DMS 273 treated with DMSO at 0.1 percent for 48 hours (cell line): ENCODE measurements around the gene RABL3.
"Not testable (repeated sequence)": the region's sequence is repeated elsewhere in the genome, so short reads cannot be mapped to it uniquely, and the experiment has no call there.

Experiments used
- DNase-seq: peaks from one replicate; lab custom pipeline; 2025; lab: John Stamatoyannopoulos, UW

Gene RABL3

GRCh38 chr3:120743556-120744195, 1.4 kb upstream of the RABL3 start:
- DNase-seq, result no peak

GRCh38 chr3:120742849-120743365, 591 bp upstream of the RABL3 start:
- peak; percentile 56 for DNase-seq

DNA sequence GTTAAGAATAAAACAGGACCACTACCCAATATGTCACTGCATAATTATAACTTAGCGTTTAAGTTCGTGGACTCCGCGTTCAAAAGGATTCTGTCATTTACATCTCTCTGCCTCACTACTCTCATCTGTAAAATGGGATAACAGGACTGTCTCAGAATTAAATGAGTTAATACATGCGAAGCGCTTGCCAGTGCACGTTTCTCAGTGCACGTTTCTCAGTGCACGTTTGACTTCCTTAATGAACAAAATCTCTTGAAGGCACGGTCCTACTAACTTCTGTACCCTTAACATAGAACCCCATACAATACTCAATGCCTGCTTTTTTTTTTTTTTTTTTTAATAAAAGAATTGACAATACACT, 499 bp downstream of the RABL3 start:
- DNase-seq, result no peak

DNA sequence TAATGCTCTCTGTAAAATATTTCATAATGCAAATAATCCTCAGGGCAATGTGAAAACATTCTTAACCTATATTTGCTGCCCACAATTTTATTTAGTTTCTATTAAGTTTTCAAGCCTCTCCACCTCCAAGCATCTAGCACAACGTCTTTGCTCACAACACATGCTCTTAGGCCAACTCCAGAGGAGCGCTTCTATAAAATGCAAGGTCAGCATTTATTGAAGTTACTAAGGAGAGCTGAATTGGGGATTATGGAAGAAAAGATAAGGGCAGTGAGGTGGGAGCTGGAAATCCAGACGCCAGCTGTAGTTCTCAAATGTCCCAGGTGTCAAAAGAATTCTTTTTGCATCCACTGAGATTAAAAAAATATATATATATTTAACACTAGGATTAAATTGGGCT, 996 bp downstream of the RABL3 start:
- DNase-seq, result no peak

- not testable (repeated sequence) for DNase-seq
Measured at GRCh38 chr3:120738006-120738405, 4.3 kb downstream of the RABL3 start.

GRCh38 chr3:120730576-120731542, 11.5 kb downstream of the RABL3 start:
- no peak for DNase-seq

DNA sequence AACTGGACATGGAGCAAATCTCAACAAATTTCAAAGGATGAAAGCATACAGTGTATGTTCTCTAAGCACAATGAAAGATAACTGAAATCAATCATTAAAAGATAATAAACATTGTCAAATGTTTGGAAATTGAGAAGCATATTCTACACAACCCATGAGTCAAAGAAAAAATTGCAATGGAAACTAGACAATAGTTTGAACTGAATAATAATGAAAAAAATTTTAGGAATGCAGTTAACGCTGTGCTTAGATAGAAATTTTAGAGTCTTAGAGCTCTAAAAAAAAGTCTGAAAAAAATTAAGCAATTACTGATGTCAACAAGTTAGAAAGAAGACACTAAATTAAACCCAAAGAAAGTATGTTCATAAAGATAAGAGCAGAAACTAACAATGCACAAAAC, 15.5 kb downstream of the RABL3 start:
- no peak for DNase-seq

DNA sequence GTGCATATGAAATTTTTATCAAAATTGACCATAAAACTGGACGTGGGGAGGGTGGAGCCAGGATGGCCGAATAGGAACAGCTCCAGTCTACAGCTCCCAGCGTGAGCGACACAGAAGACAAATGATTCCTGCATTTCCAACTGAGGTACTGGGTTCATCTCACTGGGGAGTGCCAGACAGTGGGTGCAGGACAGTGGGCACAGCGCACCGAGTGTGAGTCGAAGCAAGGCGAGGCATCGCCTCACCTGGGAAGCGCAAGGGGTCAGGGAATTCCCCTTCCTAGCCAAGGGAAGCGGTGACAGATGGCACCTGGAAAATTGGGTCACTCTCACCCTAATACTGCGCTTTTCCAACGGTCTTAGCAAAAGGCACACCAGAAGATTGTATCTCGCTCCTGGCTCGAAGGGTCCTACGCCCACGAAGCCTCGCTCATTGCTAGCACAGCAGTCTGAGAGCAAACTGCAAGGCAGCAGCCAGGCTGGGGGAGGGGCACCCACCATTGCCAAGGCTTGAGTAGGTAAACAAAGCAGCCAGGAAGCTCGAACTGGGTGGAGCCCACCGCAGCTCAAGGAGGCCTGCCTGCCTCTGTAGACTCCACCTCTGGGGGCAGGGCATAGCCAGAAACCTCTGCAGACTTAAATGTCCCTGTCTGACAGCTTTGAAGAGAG, 23.0 kb downstream of the RABL3 start:
- DNase-seq, result not testable (repeated sequence)

DNA sequence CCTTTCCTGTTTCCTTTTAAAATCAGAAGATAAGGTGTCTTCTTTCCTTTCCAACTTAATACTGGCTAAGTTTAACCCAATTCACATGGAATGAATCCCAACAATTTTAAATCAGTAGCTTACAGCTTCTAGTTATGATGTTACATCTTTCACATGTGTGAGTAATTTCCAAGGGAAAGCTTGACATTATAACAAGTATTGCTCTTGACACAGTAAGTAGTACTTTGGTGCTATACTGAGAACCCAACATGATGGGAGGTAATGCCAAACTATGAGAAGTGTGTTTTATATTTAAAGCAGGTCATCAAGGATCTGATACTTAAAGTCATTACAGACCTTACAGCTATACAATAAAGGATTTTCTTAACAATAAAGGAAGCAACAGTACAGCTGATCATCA, 29.1 kb downstream of the RABL3 start:
- DNase-seq, result no peak

DNA sequence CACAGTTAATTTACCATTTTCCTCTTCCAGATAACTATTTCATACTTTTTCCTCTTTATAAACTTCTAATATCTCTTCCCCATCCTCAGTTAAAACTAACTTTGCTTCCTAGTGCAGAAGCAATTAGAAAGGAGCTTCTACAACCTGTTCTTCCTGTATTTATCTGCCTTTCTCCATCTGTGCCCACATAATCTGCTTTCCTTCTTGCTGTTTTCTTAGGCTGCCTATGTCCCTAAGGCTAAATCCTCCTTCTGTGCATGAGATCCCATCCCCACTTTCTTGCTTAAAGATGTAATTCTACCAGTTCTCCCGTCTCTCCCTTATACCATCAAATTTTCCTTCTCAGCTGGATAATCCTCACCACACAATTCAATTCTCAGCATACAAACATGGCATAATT, 31.9 kb downstream of the RABL3 start:
- DNase-seq, result no peak

GRCh38 chr3:120708408-120708807, 33.9 kb downstream of the RABL3 start:
- no peak for DNase-seq

- DNase-seq, result no peak
Measured at GRCh38 chr3:120706950-120707349, 35.4 kb downstream of the RABL3 start.

DNA sequence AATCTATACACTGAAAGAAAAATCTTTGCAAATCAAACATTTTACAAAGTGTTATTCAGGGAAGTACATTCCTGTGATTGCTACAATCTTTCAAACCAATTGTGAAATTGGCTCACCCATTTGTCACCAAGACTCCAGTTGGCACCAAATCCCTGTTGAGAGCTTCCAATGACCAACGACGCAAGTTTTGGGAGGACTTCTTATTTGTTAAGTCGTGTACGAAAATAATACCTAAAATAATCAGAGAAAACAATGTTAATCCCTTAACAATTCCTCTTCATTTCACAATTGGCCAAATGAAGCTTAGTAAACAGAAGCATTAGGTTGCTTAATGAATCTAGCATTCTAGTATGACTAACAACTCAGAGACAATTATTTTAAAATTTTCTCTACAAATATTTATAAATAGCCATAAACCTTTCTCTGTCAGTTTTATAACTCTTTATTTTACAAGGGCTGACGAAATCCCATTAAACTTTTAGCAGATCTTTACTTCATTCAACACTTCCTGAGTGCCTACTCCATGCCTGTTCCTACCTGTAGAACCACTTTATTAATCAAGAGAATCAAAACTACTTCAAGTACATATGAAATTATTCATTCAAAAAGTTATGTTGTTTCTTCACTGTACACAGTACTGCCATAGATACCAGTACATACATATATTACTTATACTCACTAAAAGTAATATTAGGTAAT, 36.3 kb downstream of the RABL3 start:
- DNase-seq, result no peak

DNA sequence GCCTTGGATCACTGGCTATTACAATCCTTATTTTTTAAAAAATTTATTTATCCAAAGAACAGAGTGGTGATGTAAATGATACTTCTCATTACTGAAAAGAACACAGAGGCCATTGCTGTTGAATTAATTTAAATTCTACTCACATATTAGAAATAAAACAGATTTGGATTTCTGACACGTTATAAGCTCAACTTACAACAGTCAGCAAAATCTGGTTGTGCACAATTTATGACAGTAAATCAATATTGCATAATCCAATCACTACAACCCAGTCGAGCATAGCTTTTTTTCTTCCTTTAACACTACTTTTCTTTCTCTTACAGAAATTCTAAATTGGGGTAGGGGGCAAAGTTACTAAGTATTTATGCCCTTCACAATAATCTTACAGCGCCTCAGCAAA, 43.0 kb downstream of the RABL3 start:
- no peak for DNase-seq

DNA sequence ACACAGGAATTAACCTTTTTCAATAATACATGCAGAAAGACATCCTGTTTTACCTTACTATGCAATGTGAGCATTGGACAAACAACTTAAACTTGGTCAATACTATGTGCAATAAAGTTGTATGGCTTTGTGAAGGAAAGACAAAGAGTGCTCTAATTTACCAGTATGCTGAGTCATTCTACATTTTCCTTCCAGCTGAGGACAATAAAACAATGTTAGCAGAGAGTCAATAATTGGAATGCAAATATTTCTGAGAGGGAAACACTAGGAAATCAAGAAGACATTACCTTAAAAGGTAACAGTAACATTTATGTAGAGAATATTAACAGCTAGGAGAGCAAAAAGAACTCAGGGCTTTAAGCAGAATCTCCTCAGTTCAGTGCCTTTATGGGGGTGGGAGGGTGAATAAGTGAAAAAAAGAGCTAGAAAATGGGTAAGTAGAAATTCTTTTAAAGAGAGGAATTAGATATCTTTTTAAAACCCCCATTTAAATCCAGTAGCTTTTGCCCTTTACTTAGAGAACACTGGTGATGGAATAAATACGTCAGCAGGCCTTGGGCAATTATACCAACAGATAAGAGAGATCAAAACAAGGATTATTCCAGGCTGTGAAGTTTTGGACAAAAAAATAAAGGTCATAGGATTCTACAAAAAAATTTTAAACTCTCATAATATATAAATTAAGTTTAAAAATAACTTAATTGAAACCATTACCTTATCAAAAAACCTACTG, 48.7 kb downstream of the RABL3 start:
- no peak for DNase-seq

- DNase-seq, result no peak
Measured at GRCh38 chr3:120689395-120689794, 52.9 kb downstream of the RABL3 start.

- no peak for DNase-seq
Measured at GRCh38 chr3:120688121-120688520, 54.2 kb downstream of the RABL3 start.

GRCh38 chr3:120685411-120685810, 56.9 kb downstream of the RABL3 start:
- DNase-seq, result no peak

DNA sequence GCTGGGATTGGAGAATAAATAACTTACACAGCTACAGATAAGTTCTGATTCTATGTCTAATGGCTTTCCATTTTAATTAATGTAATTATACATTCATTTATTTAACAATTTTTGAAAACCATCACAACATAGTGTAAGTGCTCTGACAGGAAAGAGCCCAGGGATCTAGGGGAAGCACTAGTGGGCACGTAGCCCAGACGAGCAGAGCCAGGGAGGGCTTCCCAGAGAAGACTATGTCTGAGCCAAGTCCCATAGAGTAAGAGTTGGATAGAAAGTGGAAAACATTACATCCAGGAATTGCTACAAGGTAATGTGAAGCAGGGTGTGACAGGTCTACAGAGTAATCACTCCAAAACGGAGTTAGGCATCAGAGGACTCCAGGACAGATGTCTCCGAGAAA, 57.4 kb downstream of the RABL3 start:
- DNase-seq, result no peak

- peak; percentile 73 for DNase-seq
Measured at GRCh38 chr3:120683671-120684301, 58.5 kb downstream of the RABL3 start.

DNA sequence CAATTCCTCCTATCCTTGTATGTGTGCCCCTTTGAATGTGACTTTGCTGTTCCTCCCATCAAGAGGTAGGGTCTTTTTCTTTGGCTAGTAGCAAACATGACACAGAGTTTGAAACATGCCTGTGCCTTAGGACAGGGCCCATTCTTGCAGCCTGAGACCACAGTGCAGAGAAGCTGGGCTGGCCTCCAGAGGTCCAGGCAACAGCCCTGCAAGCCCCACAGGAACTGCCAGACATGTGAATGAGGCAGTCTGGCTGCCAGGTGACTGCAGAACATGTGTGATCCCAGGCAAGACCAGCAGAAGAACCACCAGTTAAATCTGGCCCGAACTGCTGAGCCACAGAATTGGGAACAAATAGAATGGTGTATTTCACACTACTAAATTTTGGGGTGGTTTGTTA, 59.1 kb downstream of the RABL3 start:
- peak; percentile 17 for DNase-seq
